22Rv1 (cell line): ENCODE results near the gene SLC17A5.

Source experiments
- H3K27ac ChIP-seq: fragments of 450-650 bp; 2 replicates; pipeline ENCODE4 v1.5.1; 2017
- ZFX ChIP-seq: fragments of 450-650 bp; IDR thresholded peaks from 2 replicates; pipeline ENCODE4 v1.6.1; 2017; ENCODE audit warnings: antibody characterized with exemption, borderline replicate concordance
- TF ChIP-seq, protein P1 (sequence below): fragments of 450-650 bp; IDR thresholded peaks from 2 replicates; pipeline ENCODE4 v1.5.1; 2017; ENCODE audit warnings: mild to moderate bottlenecking

The SLC17A5 gene

DNA sequence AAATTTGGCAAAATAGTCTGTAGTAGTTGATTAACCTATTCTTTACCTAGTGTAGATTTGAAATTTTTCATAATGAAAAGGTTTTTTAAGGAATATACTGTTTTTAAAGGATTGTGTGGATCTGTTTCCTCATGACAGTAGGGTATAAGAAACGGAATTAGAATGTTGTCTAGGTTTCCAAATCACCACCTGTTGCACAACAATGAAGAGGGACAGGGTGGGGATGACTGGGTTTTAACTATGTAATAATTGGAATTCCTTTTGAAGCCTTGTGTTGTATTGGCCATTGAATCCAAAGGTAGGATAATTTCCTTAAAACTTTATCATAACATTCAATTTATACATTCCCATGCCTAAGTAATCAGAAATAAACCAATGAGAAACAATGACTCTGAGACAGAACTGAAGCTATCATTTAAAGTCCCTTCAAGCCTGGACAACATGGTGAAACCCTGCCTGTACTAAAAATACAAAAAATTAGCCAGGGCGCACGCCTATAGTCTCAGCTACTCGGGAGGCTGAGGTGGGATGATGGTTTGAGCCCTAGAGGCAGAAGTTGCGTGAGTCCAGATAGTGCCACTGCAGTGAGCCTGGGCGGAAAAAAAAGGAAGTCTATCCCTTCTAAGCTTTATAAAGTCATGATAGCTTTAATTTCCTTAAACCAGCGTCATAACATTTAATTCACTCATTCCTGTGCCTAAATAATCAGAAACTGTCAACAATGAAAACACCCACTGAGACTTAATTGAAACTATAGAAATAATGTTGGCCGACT is 18.3 kb upstream of the SLC17A5 start:
- no peak overlapping the region for H3K27ac ChIP-seq
- TF ChIP-seq ZFX: no peak
- TF ChIP-seq, protein P1, sequence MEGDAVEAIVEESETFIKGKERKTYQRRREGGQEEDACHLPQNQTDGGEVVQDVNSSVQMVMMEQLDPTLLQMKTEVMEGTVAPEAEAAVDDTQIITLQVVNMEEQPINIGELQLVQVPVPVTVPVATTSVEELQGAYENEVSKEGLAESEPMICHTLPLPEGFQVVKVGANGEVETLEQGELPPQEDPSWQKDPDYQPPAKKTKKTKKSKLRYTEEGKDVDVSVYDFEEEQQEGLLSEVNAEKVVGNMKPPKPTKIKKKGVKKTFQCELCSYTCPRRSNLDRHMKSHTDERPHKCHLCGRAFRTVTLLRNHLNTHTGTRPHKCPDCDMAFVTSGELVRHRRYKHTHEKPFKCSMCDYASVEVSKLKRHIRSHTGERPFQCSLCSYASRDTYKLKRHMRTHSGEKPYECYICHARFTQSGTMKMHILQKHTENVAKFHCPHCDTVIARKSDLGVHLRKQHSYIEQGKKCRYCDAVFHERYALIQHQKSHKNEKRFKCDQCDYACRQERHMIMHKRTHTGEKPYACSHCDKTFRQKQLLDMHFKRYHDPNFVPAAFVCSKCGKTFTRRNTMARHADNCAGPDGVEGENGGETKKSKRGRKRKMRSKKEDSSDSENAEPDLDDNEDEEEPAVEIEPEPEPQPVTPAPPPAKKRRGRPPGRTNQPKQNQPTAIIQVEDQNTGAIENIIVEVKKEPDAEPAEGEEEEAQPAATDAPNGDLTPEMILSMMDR: no peak

DNA sequence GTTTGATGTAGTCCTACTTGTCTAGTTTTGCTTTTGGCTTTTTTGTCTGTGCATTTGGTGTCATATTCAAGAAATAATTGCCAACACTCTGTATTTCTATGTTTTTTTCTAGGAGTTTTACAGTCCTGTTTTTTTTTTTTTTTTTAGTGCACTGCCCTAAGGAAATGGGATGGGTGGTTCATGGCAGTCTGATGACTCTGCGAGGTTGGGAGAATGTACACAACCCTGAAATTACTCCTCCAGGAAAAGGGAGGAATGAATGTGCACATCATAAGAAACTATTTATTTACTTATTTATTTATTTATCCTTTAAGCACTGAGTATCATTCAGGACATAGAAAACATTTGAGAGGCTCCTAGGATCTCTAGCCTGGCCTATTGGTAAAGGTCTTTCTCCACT is 15.2 kb upstream of the SLC17A5 start:
- no peak overlapping the region for H3K27ac ChIP-seq
- TF ChIP-seq, protein P1: no peak
- no peak for TF ChIP-seq ZFX

DNA sequence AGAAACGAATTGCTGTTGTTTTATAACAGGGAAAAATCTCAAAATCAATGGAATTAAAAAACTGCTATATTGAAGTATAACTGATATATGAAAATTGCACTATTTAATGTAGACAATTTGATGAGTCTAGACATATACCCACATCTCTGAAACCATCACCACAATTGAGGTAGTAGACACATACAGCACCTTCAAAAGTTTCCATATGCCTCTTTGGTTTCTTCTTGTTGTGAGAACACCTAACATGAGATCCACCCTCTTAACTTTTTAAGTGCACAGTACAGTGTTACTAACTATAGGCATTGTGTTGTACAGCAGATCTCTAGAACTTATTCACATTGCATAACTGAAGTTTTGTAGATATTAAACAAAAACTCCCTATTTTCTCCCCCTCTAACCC is 14.0 kb upstream of the SLC17A5 start:
- no peak overlapping the region for H3K27ac ChIP-seq
- TF ChIP-seq ZFX: no peak
- TF ChIP-seq, protein P1: no peak

DNA sequence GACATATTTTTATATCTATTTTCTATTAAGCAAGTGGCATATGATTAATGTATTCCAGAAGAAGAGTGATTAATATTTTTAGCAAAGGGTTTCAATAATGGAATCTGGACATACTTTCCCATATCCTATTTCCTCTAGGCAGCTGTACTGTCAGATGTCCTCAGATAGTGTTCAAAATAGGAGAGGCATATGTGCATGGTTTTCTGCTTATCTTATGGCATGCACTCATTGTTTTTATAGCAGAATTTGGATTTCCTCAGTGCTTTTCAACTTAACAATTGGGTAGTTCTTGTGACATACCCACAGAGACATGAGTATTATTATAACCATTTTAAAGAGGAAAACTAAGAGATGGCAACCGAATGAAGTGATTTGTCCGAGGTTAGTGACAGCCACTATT is 12.6 kb upstream of the SLC17A5 start:
- TF ChIP-seq ZFX: no peak
- TF ChIP-seq, protein P1: no peak
- no peak overlapping the region for H3K27ac ChIP-seq

DNA sequence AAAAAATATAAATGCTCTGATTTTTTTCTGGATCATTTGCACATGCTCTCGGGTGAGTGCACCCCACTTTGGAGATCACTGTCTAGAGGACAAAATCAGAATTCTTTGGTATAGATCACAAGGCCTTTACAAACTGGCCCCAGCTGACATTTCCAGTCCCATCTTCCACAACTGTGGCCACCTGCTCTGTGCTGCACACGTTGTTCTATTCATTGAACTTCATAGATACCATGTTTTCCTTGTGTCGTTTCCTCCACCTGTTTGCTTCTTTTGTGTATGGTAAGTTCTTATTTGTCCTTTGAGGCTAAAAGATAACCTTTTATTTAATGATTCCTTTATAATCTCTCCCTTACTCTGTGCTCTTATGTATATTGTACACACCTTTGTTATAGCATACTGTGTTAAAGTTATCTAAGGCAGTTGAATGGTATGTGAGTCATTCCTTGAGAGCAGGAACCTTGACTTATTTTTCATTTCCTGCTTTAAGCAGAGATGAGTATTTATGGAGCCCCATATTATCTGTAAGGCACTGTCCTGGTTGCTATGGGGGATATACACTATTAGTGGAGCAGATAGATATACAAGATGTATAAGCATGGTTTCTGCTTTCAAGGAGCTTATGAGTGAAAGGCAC is 12.0 kb upstream of the SLC17A5 start:
- no peak for TF ChIP-seq ZFX
- TF ChIP-seq, protein P1: no peak
- H3K27ac ChIP-seq: no peak overlapping the region

DNA sequence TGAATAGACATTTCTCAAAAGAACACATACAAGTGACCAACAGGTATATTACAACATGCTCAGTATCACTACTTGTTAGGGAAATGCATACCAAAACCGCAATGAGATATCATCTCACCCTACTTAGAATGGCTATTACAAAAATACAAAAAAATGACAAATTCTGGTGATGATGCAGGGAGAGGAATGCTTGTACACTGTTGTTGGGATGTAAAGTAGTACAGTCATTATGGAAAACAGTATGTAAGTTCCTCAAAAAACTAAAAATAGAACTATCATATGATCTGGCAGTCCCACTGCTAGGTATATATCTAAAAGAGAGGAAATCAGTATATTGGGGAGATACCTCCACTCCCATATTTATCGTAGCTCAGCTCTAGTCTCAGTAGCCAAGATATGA is 10.9 kb upstream of the SLC17A5 start:
- TF ChIP-seq, protein P1: no peak
- TF ChIP-seq ZFX: no peak
- H3K27ac ChIP-seq: no peak overlapping the region

DNA sequence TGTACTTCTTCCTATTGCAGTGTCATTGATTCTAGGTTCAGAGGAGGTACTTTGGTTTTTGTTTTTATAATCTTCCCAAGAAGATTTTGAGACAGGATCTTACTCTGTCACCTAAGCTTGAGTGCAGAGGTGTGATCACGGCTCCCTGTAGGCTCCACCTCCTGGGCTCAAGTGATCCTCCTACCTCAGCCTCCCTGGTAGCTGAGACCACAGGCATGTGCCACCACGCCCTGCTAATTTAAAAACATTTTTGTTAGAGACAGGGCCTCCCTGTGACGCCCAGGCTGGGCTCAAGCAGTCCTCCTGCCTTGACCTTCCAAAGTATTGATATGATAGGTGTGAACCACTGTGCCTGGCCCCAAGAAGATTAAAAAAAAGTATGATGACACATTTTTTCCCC is 3.4 kb upstream of the SLC17A5 start:
- no peak for TF ChIP-seq ZFX
- TF ChIP-seq, protein P1: no peak
- H3K27ac ChIP-seq: peak overlapping the region; percentile 26; the same call in 1 of the 2 replicates
